Stomach (tissue), 4 donors: ENCODE results near the gene ETV3L.

Experiments
- CTCF ChIP-seq, 7 experiments: fragments of 450-650 bp in 4 of 7; fragments of 200-600 bp in 3 of 7; sonication (generic) in 3 of 7; IDR thresholded peaks; one replicate each; pipeline ENCODE4 v1.5.1; 2016 to 2019; ENCODE audit warnings: antibody characterized with exemption in 7 of 7, control low read depth in 2 of 7, mild to moderate bottlenecking in 1 of 7
- POLR2AphosphoS5 ChIP-seq, 3 donors: sonication (generic); formaldehyde crosslinking; IDR thresholded peaks; one replicate each; pipeline ENCODE4 v1.6.1; 2016; ENCODE audit warnings: antibody characterized with exemption in 3 of 3

- TF ChIP-seq CTCF (IDR thresholded peaks at IDR 0.05) (no peak), POLR2AphosphoS5 (IDR thresholded peaks at IDR 0.05) (no peak)
These were observed 8.8 kb upstream of the ETV3L start for GRCh38 chr1:157108448-157108847.
